ENCODE data around the gene PPT1.

DNA sequence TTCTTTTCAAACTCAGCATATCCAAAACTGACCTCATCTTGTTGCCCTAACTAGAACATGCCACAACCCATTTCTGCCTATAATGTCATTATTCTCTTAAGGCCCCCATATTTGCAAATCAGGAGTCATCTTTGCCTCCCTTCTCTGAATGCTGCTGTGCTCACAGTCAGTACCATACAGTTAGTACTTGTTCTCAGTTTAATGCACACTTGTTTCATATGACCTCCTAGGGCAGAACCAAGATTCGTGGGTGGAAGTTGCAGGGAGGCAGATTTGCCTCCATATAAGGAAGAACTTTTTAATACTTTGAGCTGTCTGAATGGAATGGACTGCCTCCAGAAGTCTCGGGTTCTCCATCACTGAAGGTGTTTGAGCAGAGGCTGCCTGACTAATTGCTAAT is 47.3 kb downstream of the PPT1 start:
- TF ChIP-seq, protein P1, sequence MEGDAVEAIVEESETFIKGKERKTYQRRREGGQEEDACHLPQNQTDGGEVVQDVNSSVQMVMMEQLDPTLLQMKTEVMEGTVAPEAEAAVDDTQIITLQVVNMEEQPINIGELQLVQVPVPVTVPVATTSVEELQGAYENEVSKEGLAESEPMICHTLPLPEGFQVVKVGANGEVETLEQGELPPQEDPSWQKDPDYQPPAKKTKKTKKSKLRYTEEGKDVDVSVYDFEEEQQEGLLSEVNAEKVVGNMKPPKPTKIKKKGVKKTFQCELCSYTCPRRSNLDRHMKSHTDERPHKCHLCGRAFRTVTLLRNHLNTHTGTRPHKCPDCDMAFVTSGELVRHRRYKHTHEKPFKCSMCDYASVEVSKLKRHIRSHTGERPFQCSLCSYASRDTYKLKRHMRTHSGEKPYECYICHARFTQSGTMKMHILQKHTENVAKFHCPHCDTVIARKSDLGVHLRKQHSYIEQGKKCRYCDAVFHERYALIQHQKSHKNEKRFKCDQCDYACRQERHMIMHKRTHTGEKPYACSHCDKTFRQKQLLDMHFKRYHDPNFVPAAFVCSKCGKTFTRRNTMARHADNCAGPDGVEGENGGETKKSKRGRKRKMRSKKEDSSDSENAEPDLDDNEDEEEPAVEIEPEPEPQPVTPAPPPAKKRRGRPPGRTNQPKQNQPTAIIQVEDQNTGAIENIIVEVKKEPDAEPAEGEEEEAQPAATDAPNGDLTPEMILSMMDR (IDR thresholded peaks at IDR 0.05): no peak
- no peak for TF ChIP-seq POLR2AphosphoS5 (IDR thresholded peaks at IDR 0.05)
- TF ChIP-seq EP300 (IDR thresholded peaks at IDR 0.05): no peak
